ENCODE data around the gene SLC26A11.

SLC26A11 gene

DNA sequence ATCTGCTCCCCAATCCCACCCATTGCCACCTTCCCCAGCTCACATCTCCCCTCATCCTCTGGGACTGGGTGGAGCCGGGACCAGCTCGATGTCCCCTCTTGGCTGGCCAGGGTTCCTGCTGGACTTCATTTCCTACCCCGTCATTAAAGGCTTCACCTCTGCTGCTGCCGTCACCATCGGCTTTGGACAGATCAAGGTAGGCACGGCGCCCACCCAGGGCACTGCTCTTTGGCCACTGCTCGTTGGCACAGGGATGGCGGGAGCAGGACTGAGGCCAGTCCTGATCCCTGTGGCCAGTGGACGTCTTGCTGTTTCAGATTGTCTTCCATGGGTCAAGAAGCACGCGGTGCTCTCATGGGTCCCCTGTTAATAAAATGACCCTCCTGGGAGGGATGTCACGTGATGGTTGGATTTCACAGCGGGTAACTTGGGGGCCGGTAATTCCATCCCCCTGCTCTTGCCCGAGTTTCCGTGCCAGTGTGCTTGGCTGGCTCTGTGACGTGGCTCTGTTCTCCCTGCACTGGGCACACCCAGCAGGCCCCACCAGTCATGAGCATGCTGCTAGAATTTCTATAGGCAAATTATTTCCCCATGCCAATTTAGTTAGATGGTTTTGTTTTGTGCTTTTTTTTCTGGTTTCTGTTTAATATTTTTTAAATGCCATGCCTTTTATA, 3.1 kb downstream of the SLC26A11 start:
- H3K4me1 ChIP-seq (ENCODE audit: insufficient read depth, poor library complexity, severe bottlenecking) = no peaks in the 10 kb centered on the region
- H3K27ac ChIP-seq (ENCODE audit: poor library complexity, severe bottlenecking) = no peak overlapping the region
- DNase-seq (ENCODE audit: low spot score) (peak; percentile 49), ATAC-seq (ENCODE audit: low read depth) (no peak)
- no peak overlapping the region for H3K4me3 ChIP-seq (ENCODE audit: severe bottlenecking)
- H3K9me3 ChIP-seq (ENCODE audit: severe bottlenecking) = no peaks in the 10 kb centered on the region
- TF ChIP-seq, protein P1, sequence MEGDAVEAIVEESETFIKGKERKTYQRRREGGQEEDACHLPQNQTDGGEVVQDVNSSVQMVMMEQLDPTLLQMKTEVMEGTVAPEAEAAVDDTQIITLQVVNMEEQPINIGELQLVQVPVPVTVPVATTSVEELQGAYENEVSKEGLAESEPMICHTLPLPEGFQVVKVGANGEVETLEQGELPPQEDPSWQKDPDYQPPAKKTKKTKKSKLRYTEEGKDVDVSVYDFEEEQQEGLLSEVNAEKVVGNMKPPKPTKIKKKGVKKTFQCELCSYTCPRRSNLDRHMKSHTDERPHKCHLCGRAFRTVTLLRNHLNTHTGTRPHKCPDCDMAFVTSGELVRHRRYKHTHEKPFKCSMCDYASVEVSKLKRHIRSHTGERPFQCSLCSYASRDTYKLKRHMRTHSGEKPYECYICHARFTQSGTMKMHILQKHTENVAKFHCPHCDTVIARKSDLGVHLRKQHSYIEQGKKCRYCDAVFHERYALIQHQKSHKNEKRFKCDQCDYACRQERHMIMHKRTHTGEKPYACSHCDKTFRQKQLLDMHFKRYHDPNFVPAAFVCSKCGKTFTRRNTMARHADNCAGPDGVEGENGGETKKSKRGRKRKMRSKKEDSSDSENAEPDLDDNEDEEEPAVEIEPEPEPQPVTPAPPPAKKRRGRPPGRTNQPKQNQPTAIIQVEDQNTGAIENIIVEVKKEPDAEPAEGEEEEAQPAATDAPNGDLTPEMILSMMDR (IDR thresholded peaks at IDR 0.05; ENCODE audit: poor library complexity, severe bottlenecking) = no peak
- H3K36me3 ChIP-seq (ENCODE audit: low read depth) = no peaks in the 10 kb centered on the region
- no peaks in the 10 kb centered on the region for H3K27me3 ChIP-seq (ENCODE audit: insufficient read depth, poor library complexity, severe bottlenecking)

DNA sequence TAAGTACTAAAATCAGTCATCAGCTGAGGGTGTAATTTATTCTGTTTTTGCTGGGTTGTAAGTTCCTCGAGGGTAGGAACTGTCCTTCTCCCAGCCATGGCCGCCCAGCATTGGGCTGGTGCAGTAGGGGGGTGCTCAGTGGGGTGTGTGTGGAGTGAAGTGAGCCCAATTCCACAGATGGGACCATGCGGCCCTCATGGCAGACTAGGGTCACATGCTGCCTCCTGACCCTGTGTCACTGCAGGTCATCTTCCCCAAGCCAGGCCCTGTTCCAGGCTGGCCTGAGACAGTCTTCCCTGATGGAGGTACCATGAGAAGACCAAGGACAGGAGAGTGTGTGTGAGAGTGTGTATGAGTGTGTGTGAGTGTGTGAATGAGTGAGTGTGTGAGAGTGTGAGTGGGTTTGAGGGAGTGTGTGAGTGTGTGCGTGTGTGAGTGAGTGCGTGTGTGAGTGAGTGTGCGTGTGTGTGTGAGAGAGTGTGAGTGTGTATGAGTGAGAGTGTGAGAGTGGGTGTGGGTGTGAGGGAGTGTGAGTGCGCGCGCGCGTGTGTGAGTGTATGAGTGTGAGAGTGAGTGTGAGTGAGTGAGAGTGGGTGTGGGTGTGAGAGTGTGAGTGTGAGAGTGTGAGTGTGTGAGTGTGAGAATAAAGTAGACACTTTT, 3.7 kb downstream of the SLC26A11 start:
- ATAC-seq (ENCODE audit: low read depth) (no peak), DNase-seq (ENCODE audit: low spot score) (no peak)
- TF ChIP-seq, protein P1 (IDR thresholded peaks at IDR 0.05; ENCODE audit: poor library complexity, severe bottlenecking) = no peak
- Histone ChIP-seq H3K27me3 (ENCODE audit: insufficient read depth, poor library complexity, severe bottlenecking) (no peaks in the 10 kb centered on the region), H3K9me3 (ENCODE audit: severe bottlenecking) (no peaks in the 10 kb centered on the region), H3K36me3 (ENCODE audit: low read depth) (no peaks in the 10 kb centered on the region), H3K4me1 (ENCODE audit: insufficient read depth, poor library complexity, severe bottlenecking) (no peaks in the 10 kb centered on the region), H3K4me3 (ENCODE audit: severe bottlenecking) (no peak overlapping the region), H3K27ac (ENCODE audit: poor library complexity, severe bottlenecking) (no peak overlapping the region)

DNA sequence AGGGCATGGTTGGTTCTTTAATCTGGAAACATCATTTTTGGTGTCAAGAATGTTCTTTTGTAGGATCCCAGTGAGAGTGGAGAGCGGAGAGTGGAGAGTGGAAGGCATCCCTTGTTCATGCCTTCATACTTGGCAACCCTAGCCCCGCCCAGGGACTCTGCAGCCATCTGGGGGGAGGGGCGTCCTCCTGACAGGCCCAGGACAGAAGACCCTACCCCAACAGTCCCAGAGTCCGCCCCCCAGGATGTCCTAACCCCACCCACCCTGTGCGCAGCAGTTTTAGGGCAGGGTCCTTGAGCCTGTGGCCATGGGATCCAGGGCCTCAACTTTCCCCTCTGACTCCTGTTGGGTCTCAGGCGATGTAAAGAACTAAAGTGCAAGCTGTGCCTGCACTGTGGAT, 4.5 kb downstream of the SLC26A11 start:
- H3K27ac ChIP-seq (ENCODE audit: poor library complexity, severe bottlenecking) = no peak overlapping the region
- TF ChIP-seq, protein P1 (IDR thresholded peaks at IDR 0.05; ENCODE audit: poor library complexity, severe bottlenecking) = no peak
- no peak overlapping the region for H3K4me3 ChIP-seq (ENCODE audit: severe bottlenecking)

DNA sequence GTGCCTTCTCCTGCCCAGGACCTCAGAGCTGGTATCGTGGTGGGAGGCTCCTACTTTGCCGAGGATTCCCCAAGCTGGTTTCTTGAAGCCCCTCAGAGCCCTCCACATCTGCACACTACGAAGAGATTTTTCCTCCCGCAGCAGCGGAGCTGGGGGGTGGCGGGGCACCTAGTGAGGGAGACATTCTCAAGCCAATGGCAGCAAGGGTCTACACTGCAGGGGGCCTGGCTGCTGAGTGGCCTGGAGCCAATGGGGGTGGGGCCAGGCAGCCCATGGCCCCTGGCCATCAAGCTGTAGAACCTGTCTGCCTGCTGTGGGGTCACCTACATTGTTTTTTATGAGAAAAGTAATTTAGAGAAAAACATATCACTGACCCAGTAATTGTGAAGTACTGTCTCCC, 5.0 kb downstream of the SLC26A11 start:
- TF ChIP-seq, protein P1 (IDR thresholded peaks at IDR 0.05; ENCODE audit: poor library complexity, severe bottlenecking) = no peak
- Histone ChIP-seq H3K27ac (ENCODE audit: poor library complexity, severe bottlenecking) (no peak overlapping the region), H3K4me3 (ENCODE audit: severe bottlenecking) (no peak overlapping the region), H3K27me3 (ENCODE audit: insufficient read depth, poor library complexity, severe bottlenecking) (no peaks in the 10 kb centered on the region), H3K36me3 (ENCODE audit: low read depth) (no peaks in the 10 kb centered on the region), H3K9me3 (ENCODE audit: severe bottlenecking) (no peaks in the 10 kb centered on the region), H3K4me1 (ENCODE audit: insufficient read depth, poor library complexity, severe bottlenecking) (no peaks in the 10 kb centered on the region)
- ATAC-seq (ENCODE audit: low read depth) (no peak), DNase-seq (ENCODE audit: low spot score) (no peak)

More for the DNA sequence above, 4.5 kb downstream of the SLC26A11 start:
- ATAC-seq (ENCODE audit: low read depth) (no peak), DNase-seq (ENCODE audit: low spot score) (peak; percentile 59)
- Histone ChIP-seq H3K9me3 (ENCODE audit: severe bottlenecking) (no peaks in the 10 kb centered on the region), H3K4me1 (ENCODE audit: insufficient read depth, poor library complexity, severe bottlenecking) (no peaks in the 10 kb centered on the region), H3K36me3 (ENCODE audit: low read depth) (no peaks in the 10 kb centered on the region), H3K27me3 (ENCODE audit: insufficient read depth, poor library complexity, severe bottlenecking) (no peaks in the 10 kb centered on the region)

DNA sequence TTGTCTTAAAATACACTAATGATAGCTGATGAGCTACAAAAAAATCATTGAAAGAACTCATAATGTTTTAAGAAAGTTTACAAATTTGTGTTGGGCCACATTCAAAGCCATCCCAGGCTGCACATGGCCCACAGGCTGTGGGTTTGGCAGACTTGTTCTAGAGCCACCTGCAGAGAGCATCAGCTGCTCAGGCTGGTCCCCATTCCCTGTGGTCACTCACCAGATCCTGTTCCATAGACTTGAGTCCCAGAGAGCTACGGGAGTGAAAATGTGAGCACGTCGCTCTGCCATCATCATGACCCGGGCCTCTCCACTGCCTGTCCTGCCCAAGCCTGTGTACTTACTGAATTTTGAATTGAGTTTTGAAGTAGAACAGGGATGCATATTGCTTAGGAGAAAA, 6.9 kb downstream of the SLC26A11 start:
- TF ChIP-seq, protein P1 (IDR thresholded peaks at IDR 0.05; ENCODE audit: poor library complexity, severe bottlenecking) = no peak
- ATAC-seq (ENCODE audit: low read depth) (no peak), DNase-seq (ENCODE audit: low spot score) (no peak)
- Histone ChIP-seq H3K27me3 (ENCODE audit: insufficient read depth, poor library complexity, severe bottlenecking) (no peaks in the 10 kb centered on the region), H3K9me3 (ENCODE audit: severe bottlenecking) (peaks cover 5% of the 10 kb centered on the region), H3K36me3 (ENCODE audit: low read depth) (peaks cover 7% of the 10 kb centered on the region), H3K27ac (ENCODE audit: poor library complexity, severe bottlenecking) (no peak overlapping the region), H3K4me1 (ENCODE audit: insufficient read depth, poor library complexity, severe bottlenecking) (no peaks in the 10 kb centered on the region), H3K4me3 (ENCODE audit: severe bottlenecking) (no peak overlapping the region)

Data from RWPE2 (cell line).